GM18951 (cell line): ENCODE data around the gene RBM44.
"Not testable (repeated sequence)": the region's sequence is repeated elsewhere in the genome, so short reads cannot be mapped to it uniquely, and the experiment has no call there.

Experiments used
- POLR2A ChIP-seq: IDR thresholded peaks from 4 replicates; pipeline ENCODE4 v1.6.1; 2011; ENCODE audit warnings: mild to moderate bottlenecking; ENCODE audit not compliant: insufficient read length, insufficient read depth; ENCODE audit errors: extremely low read depth
- in situ Hi-C: fragments of 300-500 bp; cut with MboI; formaldehyde crosslinking; loops from one replicate; pipeline ENCODE4 v1.12.0; 2022; ENCODE audit warnings: low sequenced_read_pairs, mixed read lengths, inconsistent platforms; ENCODE audit not compliant: unreplicated experiment

RBM44 gene

GRCh38 chr2:237864940-237865622 lies 66.5 kb downstream of the RBM44 start:
- in situ Hi-C loops: no loop called here

GRCh38 chr2:237865623-237866041 lies 67.1 kb downstream of the RBM44 start:
- TF ChIP-seq POLR2A: no peak
- in situ Hi-C loops: no loop called here

More at GRCh38 chr2:237864940-237865622, 66.5 kb downstream of the RBM44 start:
- TF ChIP-seq POLR2A: no peak

GRCh38 chr2:237866101-237866621 lies 67.6 kb downstream of the RBM44 start:
- in situ Hi-C loops: no loop called here
- no peak for TF ChIP-seq POLR2A

GRCh38 chr2:237867465-237867864 lies 68.9 kb downstream of the RBM44 start:
- in situ Hi-C loops: no loop called here
- no peak for TF ChIP-seq POLR2A

GRCh38 chr2:237868074-237868473 lies 69.5 kb downstream of the RBM44 start:
- in situ Hi-C loops: not testable (repeated sequence)

GRCh38 chr2:237868631-237869342 lies 70.2 kb downstream of the RBM44 start:
- in situ Hi-C loops: no loop called here
- no peak for TF ChIP-seq POLR2A

- TF ChIP-seq POLR2A: no peak
- in situ Hi-C loops: no loop called here
Observed at GRCh38 chr2:237869343-237870102, 70.9 kb downstream of the RBM44 start.

GRCh38 chr2:237870126-237870525 lies 71.5 kb downstream of the RBM44 start:
- TF ChIP-seq POLR2A: no peak
- in situ Hi-C loops: no loop called here

- TF ChIP-seq POLR2A: no peak
- in situ Hi-C loops: no loop called here
Observed at GRCh38 chr2:237870754-237871651, 72.4 kb downstream of the RBM44 start.

GRCh38 chr2:237872178-237872887 lies 73.8 kb downstream of the RBM44 start:
- in situ Hi-C loops: no loop called here
- no peak for TF ChIP-seq POLR2A

GRCh38 chr2:237873421-237873831 lies 74.8 kb downstream of the RBM44 start:
- in situ Hi-C loops: no loop called here
- no peak for TF ChIP-seq POLR2A
